NOMO-1 treated with DMSO at 0.1 percent for 48 hours (cell line): ENCODE results near the gene TMEM161B.
"Not testable (repeated sequence)": the region's sequence is repeated elsewhere in the genome, so short reads cannot be mapped to it uniquely, and the experiment has no call there.

Experiments used
- DNase-seq: peaks from one replicate; lab custom pipeline; 2025; ENCODE audit not compliant: unreplicated experiment; lab: John Stamatoyannopoulos, UW

TMEM161B gene

DNA sequence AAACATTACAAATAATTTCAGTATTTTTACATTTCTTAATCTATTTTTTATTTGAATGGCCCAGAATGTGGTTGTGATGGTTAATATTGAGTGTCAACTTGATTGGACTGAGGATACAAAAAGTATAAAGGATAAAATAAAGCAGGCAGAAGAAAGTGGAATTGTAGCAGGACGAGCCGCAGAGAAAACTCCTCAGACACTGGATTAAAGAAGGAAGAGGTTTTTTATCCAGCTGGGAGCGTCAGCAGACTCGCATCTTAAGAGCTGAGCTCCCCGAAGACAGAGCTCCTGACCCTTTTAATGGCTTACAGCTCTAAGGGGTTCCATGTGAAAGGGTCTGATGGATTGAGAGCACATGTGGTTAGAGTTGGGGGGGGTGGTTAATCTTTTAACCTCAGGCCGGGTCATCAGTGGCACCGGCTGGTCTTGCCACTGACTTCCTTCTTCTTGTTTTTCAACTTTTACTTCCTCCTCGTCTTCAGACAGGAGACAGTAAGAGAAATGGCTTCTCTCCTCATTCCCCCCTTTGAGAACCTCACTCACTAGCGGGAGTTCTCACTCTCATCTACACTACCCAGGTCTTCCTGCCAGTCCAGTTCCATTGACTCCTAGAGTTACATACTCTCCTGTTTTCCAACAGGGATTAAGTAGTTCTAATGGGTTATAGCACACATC, 80.0 kb downstream of the TMEM161B start:
- DNase-seq: no peak

DNA sequence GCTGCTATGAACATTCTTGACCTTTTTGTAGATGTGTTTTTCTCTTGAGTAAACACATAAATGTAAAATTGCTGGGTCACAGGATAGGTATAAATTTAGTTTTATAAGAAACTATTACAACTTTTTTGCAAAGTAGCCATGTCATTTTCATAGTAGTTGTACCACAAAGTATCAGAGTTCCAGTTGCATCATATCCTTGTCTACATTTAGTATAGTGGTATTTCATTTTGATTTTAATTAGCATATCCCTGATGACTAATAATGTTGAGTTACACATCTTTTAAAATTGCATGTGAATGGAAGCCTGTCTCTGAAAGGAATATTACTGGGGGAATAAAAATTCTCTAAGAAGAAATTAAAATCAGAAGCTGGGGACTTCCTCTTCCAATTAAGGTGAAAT, 85.4 kb downstream of the TMEM161B start:
- DNase-seq: no peak

DNA sequence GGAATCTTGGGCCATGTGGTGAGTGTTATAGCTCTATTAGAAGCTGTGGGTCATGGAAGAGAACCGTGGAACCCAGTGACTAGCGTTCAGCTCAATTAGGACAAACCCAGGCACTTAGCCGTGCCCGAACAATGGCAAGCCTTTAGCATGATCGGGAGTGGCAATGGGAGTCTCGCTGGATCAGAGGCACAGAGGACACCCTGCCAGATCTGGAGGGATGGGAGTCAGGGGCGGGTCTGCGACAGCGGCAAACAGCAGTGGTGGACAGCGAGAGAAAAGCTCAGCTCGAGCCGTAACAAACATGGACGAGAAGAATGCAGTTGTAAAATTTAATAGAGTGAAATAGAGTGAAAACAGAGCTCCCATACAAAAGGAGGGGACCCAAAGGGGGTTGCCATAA, 91.2 kb downstream of the TMEM161B start:
- DNase-seq: not testable (repeated sequence)

DNA sequence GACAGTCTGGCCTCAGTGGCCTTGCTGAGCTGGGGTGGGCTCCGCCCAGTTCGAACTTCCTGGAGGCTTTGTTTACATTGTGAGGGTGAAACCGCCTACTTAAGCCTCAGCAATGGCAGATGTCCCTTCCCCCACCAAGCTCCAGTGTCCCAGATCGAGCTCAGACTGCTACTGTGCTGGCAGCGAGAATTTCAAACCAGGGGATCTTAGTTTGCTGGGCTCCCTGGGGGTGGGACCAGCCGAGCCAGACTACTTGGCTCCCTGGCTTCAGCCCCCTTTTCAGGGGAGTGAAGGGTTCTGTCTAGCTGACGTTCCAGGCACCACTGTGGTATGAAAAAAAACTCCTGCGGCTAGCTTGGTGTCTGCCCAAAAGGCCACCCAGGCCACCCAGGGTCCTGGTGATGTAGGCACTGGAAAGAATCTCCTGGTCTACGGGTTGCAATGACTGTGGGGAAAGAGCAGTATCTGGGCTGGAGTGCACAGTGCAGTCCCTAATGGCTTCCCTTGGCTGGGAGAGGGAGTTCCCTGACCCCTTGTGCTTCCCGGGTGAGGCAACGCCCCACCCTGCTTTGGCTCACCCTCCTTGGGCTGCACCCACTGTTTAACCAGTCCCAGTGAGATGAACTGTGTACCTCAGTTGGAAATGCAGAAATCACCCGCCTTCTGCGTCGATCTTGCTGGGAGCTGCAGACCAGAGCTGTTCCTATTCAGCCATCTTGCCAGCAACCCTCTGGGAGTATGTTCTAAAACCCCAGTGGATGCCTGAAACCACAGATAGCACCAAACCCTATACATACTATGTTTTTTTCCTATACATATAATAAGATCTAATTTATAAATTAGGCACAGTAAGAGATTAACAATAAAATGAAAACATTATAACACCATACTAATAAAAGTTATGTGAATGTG, 95.5 kb downstream of the TMEM161B start:
- no peak for DNase-seq

DNA sequence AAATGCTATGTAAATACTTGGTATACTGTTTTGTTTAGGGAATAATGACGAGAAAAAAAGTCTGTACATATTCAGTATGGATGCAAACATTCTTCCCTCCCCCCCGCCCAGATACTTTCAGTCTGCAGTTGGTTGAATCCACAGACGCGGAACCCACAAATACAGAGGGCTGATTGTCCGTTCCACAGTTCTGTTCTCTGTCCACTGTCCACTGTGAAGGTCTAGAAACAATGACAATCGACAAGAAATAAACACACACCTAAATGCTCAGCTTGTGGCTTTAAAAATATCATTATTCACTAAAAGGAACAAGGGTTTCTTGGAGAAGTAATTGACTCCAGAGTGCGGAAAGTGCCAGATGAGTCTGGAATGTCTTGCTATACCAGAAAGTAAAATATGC, 109.1 kb downstream of the TMEM161B start:
- DNase-seq: no peak

DNA sequence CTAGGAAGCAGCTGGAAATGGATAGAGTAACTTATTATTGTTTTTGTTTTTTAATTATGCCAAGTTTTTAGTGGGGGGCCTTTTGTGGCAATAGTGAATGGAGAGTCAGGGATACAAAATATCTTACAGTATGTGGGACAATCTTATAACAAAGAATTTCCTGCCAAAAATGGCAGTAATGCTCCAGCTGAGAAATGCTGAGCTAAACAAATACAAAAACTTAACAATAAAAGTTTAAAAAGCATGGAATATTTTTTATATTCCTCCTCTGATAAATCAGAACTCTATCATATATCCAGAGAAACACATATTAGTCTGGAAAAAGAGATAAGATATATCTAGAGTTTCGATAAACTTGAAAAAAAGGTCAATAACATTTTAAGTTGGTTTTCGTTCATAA, 110.6 kb downstream of the TMEM161B start:
- no peak for DNase-seq

DNA sequence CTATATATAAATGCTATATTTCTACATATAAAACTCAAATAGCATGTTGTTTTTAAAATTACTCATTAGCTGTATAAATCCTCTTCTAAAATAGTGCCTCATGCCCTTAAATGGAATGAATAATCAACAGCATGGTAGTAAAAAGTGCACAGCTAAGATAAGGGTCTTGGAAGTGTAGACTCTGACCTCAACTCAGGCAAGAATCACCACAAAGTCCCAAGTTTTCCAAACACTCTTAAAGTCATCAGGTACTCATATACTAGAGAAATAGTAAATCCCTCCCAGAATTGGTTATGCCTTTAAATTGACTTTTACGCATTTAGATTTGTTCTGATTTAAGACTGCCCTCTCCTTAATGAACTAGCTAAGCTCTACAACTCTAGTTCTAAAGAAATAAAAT, 113.8 kb downstream of the TMEM161B start:
- no peak for DNase-seq

DNA sequence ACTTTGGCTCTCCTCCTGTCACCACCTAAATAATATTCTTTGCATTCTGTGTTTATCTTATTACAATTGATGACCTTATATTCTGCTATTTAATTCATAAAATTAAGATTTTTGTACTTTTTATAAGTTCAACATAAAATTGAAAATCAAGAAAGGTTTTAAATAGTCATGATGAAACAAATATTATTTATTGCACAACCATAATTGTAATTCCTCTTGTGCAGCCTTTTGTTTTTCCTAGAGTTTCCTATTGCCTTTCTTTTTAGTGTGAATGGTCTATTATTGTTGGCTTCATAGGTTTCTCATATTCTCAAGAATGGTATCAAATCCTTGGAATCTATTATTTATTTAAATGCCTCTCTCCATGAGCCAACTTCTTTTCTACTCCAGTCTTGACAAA, 117.9 kb downstream of the TMEM161B start:
- no peak for DNase-seq

DNA sequence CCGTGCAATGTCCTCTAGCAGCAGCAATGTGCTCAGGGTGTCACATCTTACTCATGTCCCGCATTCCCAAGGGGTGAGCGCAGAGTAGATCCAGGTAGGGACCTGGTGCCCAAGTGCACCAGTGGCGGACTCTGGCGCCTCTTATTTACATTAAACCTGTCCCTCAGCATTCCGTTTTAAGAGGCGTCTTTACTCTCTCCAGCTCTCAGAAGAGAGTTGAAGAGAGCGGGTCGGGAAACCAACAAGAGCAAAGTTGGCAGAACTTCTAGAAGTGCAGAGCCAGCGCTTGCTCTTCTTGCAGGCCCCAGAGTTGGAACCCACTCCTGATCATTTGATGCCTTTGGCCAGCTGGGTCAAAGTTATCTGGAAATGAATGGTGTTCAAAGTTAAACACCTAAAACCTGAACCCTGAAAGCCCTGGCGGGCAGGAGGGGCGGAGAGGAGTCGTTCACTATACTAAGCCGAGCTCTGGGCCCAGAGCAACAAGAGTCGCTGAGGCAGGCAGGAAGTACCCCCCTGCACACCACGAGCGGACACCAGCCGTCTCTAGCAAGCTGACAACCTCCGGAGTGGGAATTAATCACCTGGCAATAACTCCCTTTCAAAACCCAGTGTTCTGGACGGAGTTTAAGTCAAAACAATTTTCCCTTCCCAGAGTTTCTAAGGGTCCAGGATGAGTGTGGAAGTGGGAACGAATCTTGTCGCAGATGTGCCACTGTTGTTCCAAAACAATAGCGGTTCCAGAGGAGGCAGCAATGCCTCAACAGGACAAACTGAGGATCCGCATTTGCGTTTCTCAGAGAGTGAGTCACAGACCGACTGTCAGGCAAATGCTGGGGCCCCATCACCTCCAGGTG, 122.8 kb downstream of the TMEM161B start:
- DNase-seq: no peak

DNA sequence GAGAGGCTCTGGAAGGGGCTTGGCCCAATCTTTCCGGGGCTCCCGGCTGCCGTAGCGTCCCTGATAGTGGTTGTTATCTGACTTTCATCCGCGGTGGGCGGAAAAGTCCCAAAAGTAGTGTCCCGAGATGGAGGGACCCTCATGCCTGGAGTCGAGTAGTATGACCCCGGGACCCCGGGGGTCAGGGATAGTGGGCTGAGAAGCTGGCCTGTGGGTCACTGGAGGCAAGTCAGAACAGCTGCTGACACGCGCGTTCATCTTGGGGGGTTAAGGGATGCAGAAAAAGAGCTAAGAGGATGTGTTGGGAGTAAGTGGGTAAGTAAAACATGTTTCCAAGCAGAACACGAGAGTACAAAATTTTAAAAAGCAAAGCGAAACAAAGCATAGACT, 123.4 kb downstream of the TMEM161B start:
- no peak for DNase-seq
